Activated CD4-positive, alpha-beta T cell treated with anti-CD3 and anti-CD28 coated beads, Interleukin-2, amount 50 U/mL, for 24 hours (primary cell): ENCODE results near the gene PSD2.
"Not testable (repeated sequence)": the region's sequence is repeated elsewhere in the genome, so short reads cannot be mapped to it uniquely, and the experiment has no call there.

ENCODE experiments used
- DNase-seq, 2 donors: peaks; one replicate each; pipeline ENCODE4 v3.0.0-alpha.2; 2020; ENCODE audit warnings: low read depth in 1 of 2, low spot score in 1 of 2

Gene PSD2

DNA sequence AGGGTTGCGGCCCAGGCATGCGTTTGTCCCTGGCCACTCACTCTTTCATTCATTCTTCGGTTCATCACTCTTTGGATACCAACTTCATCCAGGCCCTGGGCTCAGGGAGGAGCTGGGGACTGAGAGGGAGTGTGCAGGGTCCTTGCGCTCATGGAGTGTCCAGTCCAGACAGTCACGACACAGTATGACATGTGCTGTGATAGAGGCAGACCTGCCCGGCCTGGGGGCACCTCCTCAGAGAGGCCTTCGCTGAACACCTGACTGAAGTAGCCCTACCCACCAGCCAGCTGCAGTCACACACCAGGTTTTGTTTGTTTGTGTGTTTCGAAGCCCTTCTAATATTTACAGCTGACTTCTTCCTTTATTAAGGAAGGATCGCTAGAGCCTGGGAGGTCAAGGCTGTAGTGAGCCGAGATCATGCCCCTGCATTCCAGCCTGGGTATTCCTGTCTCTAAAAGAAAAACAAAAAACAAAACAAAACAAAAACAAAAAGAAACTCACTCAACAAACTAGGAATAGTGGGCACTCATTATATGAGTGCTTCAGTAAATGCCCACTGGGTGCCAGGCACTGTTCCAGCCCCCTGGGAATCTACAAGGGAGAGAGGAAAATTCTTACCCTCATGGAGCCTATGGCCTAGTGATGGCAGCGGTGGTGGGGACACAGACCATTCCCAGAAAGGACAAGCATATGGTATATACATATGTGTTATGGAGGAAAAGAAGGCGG, 6.3 kb upstream of the PSD2 start:
- no peak for DNase-seq

DNA sequence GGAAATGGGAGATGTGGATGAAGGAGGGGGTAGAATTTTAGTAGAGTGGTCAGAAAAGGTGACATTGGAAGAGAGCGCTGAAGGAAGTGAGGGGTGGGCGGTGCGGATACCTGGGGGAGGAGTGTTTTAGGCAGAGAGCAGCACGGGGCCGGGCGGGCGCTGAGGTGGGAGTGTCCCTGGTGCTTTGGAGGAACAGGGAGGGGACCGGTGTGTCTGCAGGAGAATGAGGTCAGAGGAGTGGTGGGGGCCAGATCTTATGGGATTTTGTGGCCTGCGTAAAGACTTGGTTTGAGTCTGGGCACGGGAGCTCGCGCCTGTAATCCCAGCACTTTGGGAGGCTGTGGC, 5.8 kb upstream of the PSD2 start:
- no peak for DNase-seq

DNA sequence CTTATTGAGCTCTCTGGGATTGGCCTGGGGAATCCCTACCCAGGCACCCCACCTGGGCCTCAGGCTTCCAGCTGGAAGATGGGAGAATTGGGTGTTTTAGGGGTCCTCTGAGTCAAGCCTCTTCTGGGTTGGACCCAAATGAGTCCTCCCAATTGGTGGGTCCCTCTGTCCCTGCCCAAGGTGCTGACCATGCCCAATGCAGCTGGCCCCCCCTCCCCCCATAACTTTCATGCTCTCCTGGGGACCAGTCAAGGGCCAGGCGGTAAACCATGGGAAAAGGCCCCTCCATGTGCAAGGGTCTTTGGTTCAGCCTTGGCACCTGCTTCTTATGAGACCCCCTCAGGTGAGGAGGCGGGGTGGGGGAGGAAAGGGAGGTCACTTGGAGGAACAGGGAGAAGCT, 3.4 kb upstream of the PSD2 start:
- DNase-seq = no peak

DNA sequence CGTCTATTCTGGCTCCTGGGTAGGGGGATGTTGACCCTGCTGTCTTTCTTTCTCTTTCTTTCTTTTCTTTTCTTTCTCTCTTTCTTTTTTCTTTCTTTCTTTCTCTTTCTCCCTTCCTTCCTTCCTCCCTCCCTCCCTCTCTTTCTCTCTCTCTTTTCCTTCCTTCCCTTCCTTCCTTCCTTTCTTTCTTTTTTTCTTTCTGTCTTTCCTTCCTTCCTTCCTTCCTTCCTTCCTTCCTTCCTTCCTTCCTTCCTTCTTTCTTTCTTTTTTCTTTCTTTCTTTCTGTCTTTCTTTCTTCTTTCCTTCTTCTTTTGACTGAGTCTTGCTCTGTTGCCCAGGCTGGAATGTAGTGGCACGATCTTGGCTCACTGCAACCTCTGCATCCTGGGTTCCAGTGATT, 3.0 kb upstream of the PSD2 start:
- DNase-seq = not testable (repeated sequence)

DNA sequence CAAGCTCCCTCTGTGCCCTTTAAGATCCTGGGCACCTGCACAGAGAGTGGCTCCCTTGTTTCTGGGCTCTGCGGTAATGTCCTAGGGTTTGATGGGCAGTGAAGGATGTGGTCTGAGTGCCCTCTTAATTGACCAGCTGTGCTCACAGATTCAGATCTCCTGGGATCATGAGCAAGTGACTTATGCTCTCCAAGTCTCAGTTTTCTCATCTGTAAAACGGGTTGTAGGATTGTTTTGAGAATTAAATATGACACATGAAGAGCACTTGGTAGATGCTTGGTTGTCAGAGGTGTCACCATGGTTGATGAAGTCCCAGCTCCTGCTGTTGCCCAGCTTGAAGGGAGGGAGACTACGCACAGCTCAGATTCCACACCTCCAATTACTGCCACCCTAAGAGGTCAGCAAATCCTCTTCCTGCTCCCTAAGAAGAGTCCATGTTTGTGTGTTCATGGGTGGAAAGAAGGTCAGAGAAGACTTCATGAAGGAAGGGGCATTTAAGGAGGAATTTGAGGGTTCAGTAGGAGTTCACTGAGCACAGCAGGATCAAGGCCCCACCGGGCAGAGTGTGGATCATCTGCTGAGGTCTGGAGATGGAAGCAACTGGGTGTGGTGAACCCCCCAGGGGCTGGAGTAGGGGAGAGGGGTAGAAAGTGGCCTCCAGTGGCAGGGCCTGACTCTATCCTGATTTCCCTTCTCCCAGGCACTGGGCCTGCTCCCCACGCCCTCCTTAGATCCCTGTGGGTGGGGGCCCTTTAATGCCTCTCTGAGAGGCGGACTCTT, 1.4 kb upstream of the PSD2 start:
- DNase-seq = no peak

DNA sequence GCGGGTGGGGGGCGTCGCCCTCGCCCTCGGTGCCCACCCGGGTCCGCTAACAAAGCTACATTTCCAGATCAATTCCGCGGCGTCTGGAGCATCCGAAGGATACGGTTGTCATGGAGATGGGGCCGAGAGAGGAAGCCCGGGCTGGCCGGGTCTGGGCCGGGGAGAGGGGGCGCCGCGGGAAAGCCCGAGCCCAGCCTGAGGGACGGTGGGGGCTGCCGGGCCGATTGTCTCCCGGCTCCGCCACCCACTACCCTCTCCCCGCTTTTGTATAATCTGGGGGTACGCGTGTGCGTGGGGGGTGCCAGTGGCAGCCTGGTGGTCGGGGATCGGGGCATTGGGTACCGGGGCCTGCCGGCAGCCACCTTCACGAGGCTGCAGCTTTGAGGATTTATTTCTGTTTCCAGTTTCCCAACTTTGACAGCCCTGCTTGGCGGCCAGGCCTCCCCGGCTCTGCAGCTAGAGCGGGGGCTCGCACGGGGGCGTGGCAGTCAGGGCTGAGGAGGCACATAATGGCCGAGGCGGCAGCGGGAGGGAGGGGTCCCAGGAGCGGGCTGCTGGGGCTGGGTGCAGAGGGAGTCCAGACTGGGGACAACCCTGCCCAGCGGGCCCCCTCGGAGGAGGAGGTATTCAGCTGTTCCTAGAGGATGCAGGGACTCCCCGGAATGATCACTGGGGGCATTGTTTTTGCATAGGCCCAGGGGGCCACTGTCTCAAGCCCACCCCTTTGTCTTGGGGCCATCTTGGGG, 626 bp downstream of the PSD2 start:
- no peak for DNase-seq

DNA sequence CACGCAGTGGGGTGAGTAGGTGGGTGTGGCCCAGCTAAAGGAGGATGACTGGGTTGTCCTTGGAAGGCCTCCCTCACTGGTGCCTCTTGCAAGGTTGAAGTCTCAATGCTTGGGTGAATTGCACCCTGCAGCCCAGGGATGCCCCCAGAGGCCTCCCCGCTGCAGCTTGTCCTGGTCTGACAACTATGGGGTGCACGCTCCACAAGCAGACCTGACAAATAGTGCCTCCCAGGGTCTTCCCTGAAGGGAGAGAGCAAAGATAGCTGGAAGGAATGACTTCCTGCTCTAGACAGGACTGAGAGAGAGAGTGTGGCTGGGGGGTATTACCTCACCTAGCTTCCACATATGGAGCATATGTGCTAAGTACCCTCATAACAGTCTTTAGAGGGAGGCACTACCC, 1.7 kb downstream of the PSD2 start:
- no peak for DNase-seq

DNA sequence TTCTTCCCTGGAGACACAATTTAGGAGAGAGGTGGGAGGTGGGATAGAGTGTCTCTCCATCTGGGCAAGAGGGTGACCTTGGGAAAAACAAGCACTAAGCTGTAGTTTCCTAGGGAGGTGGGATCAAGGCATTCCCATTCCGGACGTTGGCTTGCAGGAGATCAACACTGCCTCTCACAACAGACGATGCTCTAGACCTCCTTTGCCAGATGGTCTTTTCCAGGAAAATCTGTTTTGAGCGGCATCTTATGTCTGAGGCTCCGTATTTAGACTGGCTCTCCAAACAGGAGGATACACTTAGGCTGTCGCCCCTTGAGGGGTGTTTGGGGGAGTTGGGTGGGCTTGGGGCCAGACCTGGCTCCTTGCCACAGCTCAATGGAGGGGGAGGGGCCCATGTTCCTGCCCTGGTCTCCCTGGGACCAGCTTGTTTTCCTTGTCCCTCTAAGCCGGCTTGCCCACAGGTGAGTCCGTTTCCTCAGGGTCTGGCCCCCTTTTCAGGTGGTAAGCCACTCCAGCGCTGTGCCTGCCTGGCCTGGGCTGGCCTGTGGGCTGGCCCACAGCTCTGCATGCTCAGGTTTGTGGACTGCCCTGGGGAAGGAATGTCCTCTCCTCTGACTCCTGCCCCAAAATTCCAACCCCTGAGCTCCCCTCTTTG, 2.4 kb downstream of the PSD2 start:
- no peak for DNase-seq

DNA sequence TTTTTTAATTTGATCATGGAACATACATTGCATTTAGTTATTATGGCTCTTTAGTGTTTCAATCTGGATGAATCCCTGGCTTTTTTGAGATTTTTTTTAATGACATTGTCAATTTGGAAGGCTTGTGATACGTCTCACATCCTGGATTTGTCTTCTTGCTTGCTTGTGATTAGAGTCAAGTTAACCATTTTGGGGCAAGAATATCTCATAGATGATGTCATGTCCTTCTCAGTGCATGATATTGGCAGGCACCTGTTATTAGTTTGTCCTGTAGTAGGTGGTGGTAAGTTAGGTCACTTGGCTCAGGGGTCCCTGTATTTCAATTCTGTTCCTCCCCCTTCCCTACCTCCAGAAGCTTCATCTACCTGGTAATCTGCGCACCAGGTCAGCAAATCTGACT, 3.3 kb downstream of the PSD2 start:
- DNase-seq = no peak

DNA sequence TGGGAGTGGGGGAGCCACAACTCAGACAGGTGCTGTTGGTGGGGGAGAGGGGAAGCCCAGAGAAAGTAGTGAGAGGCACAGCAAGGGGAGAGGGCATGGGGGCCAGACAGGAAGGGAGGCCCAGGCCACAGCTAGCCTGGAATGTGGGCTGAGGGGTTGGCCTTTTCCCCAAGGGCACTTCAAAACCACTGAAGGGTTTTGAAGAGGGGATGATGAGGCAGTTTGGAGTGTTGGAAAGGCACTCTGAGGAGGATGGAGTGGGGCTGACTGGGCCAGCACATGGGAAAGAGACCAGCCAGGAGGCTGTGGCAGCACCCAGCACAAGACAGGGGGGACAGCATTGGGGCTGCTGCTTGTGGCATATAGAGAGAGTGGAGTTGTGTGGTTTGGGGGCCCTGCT, 3.8 kb downstream of the PSD2 start:
- no peak for DNase-seq

DNA sequence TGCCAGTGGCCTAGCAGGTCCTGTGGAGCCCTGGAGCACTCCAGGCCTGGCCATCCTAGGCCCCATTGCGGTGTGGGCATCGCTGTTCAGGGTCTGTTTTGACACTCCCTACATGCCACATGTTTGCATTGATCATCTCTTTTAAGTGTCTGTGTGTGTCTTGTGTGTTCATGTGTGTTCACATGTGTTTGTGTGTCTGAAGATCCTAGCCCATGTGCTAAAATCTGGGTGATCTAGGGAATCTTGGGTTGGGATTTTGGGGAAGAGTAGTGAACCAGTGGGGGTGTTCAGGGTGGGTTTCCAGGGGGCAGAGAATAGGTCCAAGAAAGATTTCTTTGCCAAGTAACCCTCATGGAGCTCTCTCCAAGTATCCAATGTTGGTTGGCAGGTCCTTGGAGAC, 8.4 kb downstream of the PSD2 start:
- no peak for DNase-seq

DNA sequence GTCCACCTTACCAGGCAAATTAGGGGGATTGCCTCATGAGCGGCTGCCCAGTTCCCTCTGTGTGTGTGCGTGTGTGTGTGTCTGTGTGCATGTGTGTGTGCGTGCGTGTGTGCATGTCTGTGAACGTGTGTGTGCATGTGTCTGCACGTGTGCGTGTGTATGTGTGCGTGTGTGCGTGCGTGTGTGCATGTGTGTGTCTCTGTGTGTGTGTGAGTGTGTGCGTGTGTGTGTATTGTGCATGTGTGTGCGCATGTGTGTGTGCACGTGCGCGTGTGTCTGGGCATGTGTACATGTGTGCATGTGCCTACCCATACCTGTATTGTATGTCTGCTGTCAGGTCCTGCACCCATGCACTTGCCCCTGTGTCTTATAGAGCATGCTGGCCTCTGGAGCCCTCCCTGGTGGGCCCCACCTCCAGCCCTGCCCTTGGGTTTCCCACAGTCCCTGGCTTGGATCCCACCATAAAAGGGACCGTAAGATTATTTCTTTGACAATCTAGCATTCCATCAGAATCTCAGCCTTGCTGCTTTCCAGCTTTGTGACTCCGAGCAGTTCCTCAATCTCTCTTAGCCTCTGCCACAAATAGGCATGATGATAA, 9.3 kb downstream of the PSD2 start:
- DNase-seq = no peak

DNA sequence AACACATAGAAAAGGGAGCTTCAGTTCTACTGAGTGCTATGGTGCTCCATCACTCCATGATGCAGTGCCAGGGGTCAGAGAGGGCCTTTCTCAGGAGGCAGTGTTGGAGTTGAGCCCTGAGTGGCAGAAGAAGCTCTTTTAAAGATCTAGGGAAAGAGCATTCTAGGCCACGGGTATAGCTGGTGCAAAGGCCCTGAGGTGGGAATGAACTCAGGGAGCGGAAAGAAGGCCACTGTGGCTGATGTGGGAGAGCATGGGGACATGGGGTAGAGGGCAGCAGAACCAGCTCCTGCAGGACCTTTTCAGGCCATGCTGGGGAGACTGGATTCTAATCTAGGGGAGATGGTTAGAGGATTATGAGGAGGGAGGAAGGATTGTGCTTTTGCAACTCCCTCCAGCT, 9.9 kb downstream of the PSD2 start:
- no peak for DNase-seq

DNA sequence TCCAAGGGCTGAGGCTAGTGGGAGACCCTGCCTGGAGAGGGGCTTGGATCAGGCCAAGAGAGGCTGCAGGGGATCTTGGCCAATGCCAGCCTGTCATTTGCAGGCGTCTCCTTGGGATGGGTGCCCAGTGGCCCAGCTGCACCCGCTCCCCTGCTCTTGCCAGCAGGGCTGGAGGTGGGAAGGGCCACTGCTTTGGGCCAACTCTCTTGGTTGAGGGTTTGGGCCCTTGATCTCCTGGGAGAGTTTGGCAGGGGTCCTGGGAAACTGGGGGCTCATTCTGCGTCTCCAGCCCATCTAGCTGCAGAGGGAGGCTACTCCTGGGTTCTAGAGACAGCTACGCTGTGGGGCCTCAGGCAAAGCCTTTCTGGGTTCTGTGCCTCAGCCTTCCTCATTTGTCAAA, 10.5 kb downstream of the PSD2 start:
- no peak for DNase-seq

DNA sequence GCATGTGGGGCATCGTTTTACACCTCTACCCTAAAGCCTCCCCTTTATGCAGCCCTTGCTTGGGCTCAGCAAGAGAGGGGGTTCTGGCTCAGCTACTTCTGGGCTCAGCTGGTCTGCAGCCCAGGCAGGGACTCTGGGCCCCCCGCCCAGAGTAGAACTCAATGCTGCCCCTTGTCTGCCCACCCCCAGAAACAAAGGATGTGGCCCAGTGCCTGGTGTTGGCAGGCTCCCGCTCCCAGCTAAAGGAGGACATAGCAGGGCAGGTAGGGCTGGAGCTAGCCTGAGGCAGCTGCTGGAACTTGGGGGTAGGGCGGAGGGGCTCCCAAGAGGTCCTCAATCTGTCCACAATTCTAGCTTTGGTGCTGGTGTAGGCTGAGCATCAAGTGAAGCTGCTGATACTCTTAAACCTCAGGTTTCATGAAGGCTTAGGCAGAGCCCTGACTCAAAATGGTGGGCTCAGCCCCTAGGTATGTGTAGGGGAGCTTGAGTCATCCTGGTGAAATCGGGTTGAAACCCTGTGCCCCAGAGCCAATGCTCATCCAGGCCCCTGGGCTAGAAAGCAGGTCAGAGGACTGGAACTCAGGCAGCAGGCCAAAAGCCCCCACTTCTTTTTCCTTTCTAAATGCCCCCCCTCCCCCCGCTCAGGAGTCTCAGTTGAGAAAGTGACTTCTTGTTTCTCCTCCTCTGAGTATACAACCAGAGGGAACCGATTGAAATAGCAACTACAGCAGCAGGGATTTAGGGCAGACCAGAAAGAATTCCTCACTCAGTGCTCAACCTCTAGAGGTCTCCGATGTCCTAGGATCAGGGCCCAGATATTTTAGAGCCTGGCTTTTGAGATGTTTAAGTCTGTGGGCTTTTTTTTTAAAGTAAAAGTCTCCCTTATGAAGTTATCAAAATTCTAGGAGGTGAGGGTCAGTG, 11.4 kb downstream of the PSD2 start:
- no peak for DNase-seq

DNA sequence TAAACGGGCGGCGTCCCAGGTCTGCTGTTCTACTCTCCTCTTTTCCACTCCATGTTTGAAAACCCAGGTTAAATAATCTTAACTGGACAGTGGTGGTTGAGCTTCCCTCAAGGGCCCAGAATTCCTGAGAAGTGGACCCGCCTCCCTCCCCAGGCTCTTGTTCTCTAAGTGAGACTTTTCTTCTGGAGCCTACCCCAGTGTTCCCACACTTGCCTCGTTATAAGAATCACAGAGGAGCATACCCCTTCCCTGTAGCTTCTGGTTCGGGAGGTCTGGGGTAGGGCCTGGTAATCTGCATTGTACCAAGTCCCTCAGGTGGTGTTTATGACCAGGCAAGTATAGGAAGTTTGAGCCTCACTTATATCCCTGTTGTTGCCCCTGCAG, 12.0 kb downstream of the PSD2 start:
- DNase-seq = no peak

DNA sequence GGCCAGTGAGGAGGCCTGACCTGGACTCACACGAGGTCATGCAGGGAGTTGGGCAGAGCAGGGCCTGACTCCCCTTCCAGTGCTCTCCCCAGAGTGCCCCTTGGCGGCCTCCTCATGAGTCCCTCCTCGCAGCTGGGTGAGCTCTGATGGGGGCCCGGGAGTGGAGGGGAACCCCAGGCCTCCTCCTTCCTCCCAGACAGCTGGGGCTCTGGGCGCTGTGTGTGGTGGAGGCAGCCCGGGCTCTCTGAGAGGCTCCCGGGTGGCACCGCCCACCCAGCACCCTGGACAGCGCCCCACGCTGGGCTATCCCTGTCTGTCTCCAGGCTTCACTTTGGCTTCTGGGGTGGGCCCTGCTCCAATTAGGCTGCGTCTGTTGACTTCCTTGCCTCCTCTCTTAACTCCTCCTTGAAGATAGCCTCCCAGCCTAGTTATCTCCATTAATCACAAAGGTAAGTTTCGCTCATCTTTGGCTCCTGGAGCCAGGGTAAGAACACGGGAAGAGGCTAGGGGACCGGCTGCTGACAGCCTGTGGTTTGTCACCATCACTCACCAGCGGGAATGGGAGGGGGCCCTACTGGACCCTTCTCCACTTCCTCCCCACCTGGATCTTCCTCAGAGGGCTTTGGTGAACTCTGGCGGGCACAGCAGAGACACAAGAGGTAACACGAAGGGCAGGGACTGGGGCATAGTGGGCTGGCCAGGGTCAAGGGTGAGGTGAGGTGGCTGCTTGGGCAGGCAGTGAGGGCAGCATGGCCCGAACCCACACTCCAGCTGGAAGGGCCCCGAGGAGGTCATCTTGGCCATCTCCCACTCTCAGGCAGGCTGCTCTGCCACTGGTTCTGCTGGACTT, 13.1 kb downstream of the PSD2 start:
- DNase-seq = no peak

DNA sequence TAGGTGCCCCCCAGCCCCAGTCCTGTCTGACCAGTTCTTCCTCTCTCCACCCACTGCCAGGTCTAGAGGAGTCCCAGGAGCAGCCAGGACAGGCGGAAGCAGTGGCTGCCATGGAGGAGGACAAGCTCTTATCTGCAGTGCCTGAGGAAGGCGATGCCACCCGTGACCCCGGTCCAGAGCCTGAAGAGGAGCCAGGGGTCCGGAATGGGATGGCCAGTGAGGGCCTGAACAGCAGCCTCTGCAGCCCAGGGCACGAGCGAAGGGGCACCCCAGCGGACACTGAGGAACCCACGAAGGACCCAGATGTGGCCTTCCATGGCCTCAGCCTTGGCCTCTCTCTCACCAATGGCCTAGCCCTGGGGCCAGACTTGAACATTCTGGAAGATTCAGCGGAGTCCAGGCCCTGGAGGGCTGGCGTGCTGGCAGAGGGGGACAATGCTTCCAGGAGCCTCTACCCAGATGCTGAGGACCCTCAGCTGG, 13.8 kb downstream of the PSD2 start:
- DNase-seq = no peak
